HG02884 (cell line): ENCODE results near the gene TNS1.

ENCODE experiments used
- ATAC-seq: cut with Tn5 transposase; IDR thresholded peaks from one replicate; pipeline ENCODE4 v1.9.1; 2021; ENCODE audit warnings: mild to moderate bottlenecking, moderate library complexity; ENCODE audit not compliant: unreplicated experiment

TNS1 gene

GRCh38 chr2:217959723-217960122 is 43.1 kb downstream of the TNS1 start:
- no peak for ATAC-seq

DNA sequence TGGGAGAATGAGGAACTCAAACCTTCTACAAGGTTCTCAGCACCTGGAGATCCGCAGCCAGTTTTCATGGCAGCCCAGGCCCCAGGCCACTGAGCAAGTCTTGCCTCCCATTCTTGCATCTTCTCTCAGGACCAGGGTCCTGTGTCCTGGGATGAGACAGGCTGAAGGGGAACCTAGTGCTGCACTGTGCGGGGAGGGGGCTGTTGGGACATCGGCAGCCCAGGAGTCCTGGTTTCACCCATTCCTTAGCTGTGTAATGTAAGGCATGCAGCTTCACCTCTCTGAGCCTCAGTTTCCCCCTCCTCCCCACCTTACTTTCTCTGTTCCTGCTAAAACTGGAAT is 43.9 kb downstream of the TNS1 start:
- no peak for ATAC-seq

GRCh38 chr2:217958206-217958883 is 44.5 kb downstream of the TNS1 start:
- ATAC-seq, result no peak

- no peak for ATAC-seq
Measured at GRCh38 chr2:217956586-217957457, 46.0 kb downstream of the TNS1 start.

GRCh38 chr2:217955881-217956493 is 46.8 kb downstream of the TNS1 start:
- ATAC-seq, result no peak

DNA sequence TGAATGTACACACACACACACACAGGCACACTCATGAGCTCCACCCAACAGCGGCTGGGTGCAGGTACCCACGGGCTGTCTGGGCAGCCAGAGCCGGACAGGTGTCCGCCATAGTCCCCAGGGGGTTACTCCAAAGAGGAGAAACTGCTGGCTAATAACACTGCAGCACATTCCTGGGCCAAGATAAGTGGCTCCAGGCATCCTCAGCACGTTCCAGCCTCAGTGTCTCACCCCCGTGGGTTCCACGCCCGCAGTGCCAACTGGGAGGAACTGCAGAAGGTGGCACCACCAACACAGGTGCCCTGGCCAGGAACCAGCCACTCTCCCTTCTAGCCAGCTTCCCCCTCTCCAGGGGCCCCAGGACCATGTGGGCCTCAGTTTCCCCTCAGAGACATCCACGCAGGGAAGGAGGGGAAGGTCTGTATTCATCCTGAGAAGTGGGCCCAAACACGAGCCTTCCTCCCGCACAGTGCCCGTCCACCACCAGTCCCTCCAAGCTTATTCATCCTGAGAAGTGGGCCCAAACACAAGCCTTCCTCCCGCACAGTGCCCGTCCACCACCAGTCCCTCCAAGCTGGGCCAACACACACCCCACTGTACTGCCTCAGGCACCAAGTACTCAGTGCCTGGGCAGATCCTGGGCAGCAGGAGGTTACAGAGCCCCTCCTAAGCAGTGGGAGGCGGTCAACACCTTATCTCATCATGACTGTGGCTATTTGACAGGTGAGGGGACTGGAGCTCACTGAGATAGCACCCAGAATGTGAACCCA is 47.6 kb downstream of the TNS1 start:
- no peak for ATAC-seq

DNA sequence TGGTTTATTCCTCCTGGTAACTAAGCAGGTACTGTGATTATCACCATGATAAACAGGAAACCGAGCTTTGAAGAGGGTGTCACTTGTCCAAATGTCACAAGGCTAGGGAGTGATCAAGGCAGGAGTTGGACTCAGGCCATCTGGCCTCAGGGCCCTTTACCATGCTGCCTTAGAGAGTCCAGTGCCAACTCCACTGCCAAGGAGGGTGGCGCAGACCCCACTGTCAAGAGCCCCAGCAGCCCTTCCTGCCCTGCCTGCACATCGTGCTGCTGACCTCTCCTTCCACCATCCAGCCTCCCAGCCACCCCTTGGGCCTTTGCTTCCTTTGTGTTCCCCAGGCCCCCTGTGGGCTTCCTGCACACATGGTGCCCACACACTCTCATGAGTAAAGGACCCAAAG is 48.3 kb downstream of the TNS1 start:
- no peak for ATAC-seq

DNA sequence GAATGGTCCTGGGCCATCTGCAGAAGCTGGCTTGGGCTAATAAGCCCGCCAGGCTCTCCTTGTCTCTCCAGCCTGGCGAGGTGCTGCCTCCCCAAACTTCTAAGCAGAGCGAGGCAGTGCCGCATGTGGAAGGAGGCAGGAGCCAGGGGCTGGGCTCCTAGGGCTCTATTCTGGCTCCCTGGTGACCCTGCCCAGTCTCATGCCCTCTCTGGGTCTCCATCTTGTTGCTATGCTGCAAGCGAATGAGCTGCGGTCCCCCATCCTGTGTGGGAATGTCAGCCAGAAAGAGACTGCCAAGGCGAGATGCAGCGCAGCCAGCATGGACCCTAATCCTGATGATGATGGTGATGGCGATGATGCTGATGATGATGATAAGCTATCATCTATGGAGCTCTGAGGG is 48.7 kb downstream of the TNS1 start:
- ATAC-seq, result no peak

GRCh38 chr2:217953531-217953932 is 49.3 kb downstream of the TNS1 start:
- ATAC-seq, result no peak

- no peak for ATAC-seq
Measured at GRCh38 chr2:217953011-217953481, 49.7 kb downstream of the TNS1 start.

GRCh38 chr2:217952409-217952808 is 50.4 kb downstream of the TNS1 start:
- ATAC-seq, result no peak

DNA sequence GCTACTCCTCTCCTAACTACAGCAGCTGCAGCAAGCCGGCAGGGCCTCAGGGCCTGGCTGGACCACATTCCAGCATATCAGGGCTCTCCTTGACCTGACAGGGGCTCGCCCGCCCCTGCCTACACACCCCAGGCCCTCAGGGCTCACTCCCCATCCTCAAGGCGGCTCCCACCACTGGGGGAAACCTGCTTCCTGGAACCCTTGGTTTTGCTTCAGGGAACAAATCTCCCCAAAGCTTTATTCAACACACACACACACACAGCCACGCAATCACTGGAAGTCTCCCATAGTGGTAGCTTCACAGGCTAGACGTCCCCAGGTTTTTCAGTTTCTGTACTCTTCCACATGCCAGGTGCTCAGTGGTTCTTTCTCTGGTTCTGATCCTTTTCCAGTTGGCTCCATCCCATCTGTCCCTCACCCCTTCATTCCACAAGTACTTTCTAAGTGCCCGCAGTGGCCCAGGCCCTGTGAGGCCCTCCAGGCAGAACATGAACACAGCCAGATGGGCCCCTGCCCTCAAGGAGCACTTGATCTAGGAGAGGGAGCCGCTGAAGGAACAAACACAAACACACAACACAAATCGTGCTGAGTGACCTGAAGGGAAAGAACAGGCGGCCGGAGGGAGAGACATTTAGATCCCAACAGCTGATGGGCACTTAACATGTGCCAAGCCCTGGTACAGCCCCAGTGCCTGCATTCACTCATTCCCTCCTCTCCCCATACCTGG is 51.1 kb downstream of the TNS1 start:
- ATAC-seq, result no peak

DNA sequence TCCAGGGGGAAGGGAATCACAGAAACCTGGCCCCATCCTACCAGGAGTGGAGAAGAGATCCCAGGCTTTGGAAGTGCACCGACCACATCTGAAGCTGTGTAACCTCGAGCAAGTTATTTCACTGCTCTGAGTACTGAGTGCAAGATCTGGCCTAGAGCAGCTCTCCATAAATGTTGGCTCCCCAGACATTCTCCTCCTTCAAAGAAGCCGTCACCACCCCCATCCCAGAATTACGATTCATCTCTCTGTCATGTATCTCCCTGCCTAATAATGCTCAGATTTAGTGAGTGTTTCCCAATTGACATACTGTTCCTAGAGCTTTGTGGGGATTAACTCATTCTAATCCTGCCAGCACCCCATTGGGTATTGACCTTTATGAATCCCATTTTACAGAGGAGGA is 51.7 kb downstream of the TNS1 start:
- no peak for ATAC-seq

GRCh38 chr2:217950401-217950871 is 52.4 kb downstream of the TNS1 start:
- ATAC-seq, result no peak

DNA sequence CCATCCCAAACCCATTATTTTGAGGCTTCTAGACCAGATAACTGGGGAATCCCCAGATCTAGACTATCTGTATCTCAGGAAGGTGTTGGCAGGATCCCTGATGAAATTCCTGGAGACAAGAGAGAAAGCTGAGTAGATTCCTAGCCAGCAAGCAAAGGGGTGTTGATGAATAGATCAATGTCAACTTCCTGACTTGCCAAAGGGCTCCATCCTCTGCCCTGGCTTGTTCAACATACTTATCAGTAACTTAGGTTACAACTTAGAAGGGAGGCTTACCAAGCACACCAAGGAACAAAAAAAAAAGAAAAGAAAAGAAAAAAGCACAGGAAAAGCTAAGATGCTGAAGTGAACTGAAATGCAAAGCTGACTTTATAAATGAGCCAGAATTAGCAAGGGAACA is 53.3 kb downstream of the TNS1 start:
- no peak for ATAC-seq

DNA sequence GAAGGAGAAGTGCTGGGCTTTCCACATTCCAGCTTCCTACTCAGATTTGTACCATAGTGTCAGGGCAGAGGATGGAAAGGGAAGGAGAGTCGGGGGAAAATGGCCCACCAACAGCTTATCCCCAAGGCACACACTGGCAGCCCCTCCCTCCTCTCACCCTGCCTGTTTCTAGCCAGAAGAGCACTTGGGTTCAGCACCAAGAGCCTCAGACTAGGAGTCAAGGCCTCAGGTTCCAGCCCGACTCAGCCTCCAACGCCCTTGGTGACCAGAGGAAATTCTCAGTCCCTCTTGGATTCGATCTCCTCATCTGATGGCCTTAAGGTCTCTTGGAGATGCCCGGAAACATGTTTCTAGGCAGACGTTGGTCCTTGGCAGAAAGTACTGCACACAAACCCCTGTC is 53.9 kb downstream of the TNS1 start:
- no peak for ATAC-seq

DNA sequence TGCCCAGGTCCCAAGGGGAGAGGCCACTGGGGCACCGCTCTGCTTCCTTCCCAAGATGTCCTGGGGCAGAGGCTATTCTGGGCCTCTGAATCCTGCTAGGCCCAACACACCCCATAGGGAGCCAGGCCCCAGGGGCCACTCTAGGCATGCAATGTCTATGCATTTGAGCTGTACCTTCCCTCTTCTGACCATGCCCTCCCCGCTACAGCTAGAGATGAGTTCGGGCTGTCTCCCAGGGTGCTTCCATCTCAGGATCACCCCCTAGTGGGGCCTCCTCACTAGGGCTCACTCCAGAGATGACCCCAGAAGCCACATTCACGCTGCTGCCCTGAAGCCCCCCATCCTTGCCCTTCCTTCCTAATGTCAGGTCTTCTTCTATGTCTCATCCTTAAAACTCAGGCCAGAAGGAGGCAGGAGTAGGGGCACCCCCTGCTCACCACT is 54.4 kb downstream of the TNS1 start:
- ATAC-seq, result no peak

GRCh38 chr2:217947383-217948350 is 55.1 kb downstream of the TNS1 start:
- no peak for ATAC-seq

GRCh38 chr2:217946051-217946450 is 56.7 kb downstream of the TNS1 start:
- no peak for ATAC-seq
